Measurements from ENCODE around the gene GPR156. TPM values are rescaled to one million over a fixed set of nuclear protein-coding genes. Genes with fewer than 3 reads are reported as not detected.

GPR156 gene
- polyA plus RNA-seq, 1 of the 3 experiments (the other 2 are of a cell fraction): 0.31 TPM

DNA sequence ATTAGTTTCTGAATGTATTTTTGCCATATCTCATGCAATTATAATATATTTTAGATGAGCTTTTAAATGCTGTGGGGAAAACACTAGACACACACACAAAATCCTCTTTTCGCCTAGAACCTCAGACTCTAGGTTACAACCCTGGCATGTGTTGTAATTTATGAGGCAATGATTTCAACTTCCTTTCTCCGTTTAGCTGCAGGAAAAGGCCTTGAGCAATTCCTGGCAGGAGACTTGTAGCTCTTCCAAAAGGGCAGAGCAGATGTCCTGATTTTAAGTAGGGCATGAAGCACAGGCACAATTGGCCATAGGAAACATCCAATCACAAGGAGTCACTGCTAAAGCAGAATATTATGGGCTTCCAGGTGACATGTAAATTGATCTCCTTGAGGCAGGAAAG is 82.0 kb downstream of the GPR156 start:
- H2AFZ ChIP-seq (ENCODE audit: low read depth): no peak overlapping the region
- no peak for TF ChIP-seq YY1 (IDR thresholded peaks at IDR 0.05; ENCODE audit: low read depth)
- 41% methylated on average over 2 of the region's 2 CpGs for WGBS (ENCODE audit: low lambda C conversion rate)
- H3K36me3 ChIP-seq (replicated peaks in 1 of 2; ENCODE audit: control insufficient read depth in 1 of 2, insufficient read depth in 2 of 2, low read length in 1 of 2): no peaks in the 10 kb centered on the region
- H3K27ac ChIP-seq (ENCODE audit: low read depth in 2 of 2, low read length in 1 of 2): no peak overlapping the region
- no peaks in the 10 kb centered on the region for H3K79me2 ChIP-seq (ENCODE audit: insufficient read depth)
- H3K9ac ChIP-seq: no peak overlapping the region
- no peak overlapping the region for H3K4me2 ChIP-seq
- no peak for DNase-seq
- ChIA-PET CTCF (no interaction called here), POLR2A (no interaction called here)
- H3K4me3 ChIP-seq (ENCODE audit: low read depth in 2 of 2, low read length in 1 of 2): no peak overlapping the region
- H3K27me3 ChIP-seq (ENCODE audit: insufficient read depth): no peaks in the 10 kb centered on the region
- no peaks in the 10 kb centered on the region for H3K9me2 ChIP-seq
- no peaks in the 10 kb centered on the region for H4K20me1 ChIP-seq (ENCODE audit: insufficient read depth)
- no peaks in the 10 kb centered on the region for H3K9me3 ChIP-seq
- peaks cover 5 to 9% of the 10 kb centered on the region in 2 experiments; a peak in 2 of 4 replicates for H3K4me1 ChIP-seq (ENCODE audit: control insufficient read depth in 1 of 2, insufficient read depth in 2 of 2, low read depth in 1 of 2, low read length in 1 of 2)
- no peaks in the 10 kb centered on the region for H3F3A ChIP-seq (replicated peaks; ENCODE audit: insufficient read depth)

DNA sequence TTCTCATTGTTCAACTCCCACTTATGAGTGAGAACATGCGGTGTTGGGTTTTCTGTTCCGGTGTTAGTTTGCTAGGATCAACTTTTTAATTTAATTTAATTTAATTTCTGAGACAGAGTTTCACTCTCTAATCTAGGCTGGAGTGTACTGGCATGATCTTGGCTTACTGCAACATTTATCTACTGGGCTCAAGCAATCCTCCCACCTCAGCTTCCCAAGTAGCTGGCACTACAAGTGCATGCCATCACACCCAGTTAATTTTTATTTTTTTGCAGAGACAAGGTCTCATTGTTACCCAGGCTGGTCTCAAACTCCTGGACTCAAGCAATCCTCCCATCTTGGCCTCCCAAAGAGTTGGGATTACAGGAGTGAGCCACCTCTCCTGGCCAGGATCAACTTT is 82.7 kb downstream of the GPR156 start:
- TF ChIP-seq EP300 (IDR thresholded peaks at IDR 0.05; ENCODE audit: borderline replicate concordance in 1 of 2, low read depth in 1 of 2, low read length in 1 of 2) (no peak), FOSL2 (IDR thresholded peaks at IDR 0.05; ENCODE audit: borderline replicate concordance, low read depth) (no peak), ELF1 (IDR thresholded peaks at IDR 0.05) (no peak), SMC3 (IDR thresholded peaks at IDR 0.05; ENCODE audit: low read depth, low read length) (no peak), NRF1 (IDR thresholded peaks at IDR 0.05; ENCODE audit: low read depth, low read length) (no peak), YY1 (IDR thresholded peaks at IDR 0.05; ENCODE audit: low read depth) (no peak), USF2 (IDR thresholded peaks at IDR 0.05; ENCODE audit: borderline replicate concordance, low read depth, low read length) (no peak), FOXM1 (IDR thresholded peaks at IDR 0.05; ENCODE audit: low read depth) (no peak), NFIC (IDR thresholded peaks at IDR 0.05; ENCODE audit: borderline replicate concordance) (no peak), JUND (IDR thresholded peaks at IDR 0.05) (no peak), SIN3A (IDR thresholded peaks at IDR 0.05; ENCODE audit: borderline replicate concordance, low read depth, low read length) (no peak), CHD2 (IDR thresholded peaks at IDR 0.05; ENCODE audit: low read length, partially characterized antibody) (no peak)
- TF ChIP-seq, protein P1, sequence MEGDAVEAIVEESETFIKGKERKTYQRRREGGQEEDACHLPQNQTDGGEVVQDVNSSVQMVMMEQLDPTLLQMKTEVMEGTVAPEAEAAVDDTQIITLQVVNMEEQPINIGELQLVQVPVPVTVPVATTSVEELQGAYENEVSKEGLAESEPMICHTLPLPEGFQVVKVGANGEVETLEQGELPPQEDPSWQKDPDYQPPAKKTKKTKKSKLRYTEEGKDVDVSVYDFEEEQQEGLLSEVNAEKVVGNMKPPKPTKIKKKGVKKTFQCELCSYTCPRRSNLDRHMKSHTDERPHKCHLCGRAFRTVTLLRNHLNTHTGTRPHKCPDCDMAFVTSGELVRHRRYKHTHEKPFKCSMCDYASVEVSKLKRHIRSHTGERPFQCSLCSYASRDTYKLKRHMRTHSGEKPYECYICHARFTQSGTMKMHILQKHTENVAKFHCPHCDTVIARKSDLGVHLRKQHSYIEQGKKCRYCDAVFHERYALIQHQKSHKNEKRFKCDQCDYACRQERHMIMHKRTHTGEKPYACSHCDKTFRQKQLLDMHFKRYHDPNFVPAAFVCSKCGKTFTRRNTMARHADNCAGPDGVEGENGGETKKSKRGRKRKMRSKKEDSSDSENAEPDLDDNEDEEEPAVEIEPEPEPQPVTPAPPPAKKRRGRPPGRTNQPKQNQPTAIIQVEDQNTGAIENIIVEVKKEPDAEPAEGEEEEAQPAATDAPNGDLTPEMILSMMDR (IDR thresholded peaks at IDR 0.05): no peak
- Histone ChIP-seq H3K9me2 (no peaks in the 10 kb centered on the region), H3K4me1 (ENCODE audit: control insufficient read depth in 1 of 2, insufficient read depth in 2 of 2, low read depth in 1 of 2, low read length in 1 of 2) (peaks cover 5 to 9% of the 10 kb centered on the region in 2 experiments; a peak in 2 of 4 replicates), H3K9ac (no peak overlapping the region), H3K27me3 (ENCODE audit: insufficient read depth) (no peaks in the 10 kb centered on the region), H3K9me3 (no peaks in the 10 kb centered on the region), H2AFZ (ENCODE audit: low read depth) (no peak overlapping the region), H3K79me2 (ENCODE audit: insufficient read depth) (no peaks in the 10 kb centered on the region), H3F3A (replicated peaks; ENCODE audit: insufficient read depth) (no peaks in the 10 kb centered on the region), H3K27ac (ENCODE audit: low read depth in 2 of 2, low read length in 1 of 2) (no peak overlapping the region), H3K4me3 (ENCODE audit: low read depth in 2 of 2, low read length in 1 of 2) (no peak overlapping the region), H3K36me3 (replicated peaks in 1 of 2; ENCODE audit: control insufficient read depth in 1 of 2, insufficient read depth in 2 of 2, low read length in 1 of 2) (no peaks in the 10 kb centered on the region), H4K20me1 (ENCODE audit: insufficient read depth) (no peaks in the 10 kb centered on the region), H3K4me2 (no peak overlapping the region)
- POLR2A ChIA-PET: no interaction called here
- no peak for DNase-seq
- 91% methylated on average over 2 of the region's 2 CpGs for WGBS (ENCODE audit: low lambda C conversion rate)
- CTCF ChIA-PET: no interaction called here
